HT1080 (cell line): ENCODE results near the gene ECM1. TPM values are rescaled to one million over a fixed set of nuclear protein-coding genes. Genes with fewer than 3 reads are reported as not detected.

Experiments used
- DNase-seq: peaks from one replicate; pipeline ENCODE4 v3.0.0-alpha.2; 2015; ENCODE audit warnings: low read depth
- total RNA-seq: library from RNA; depleted of rRNA; stranded (reverse); fragments of >200 nt; shearing (Covaris generic); gene quantifications from 2 replicates; pipeline ENCODE4 v1.2.3, GENCODE V29; 2014

ECM1 gene
- total RNA-seq, 1 experiment from 2014 or later, result 17.7 TPM

- DNase-seq, result no peak
Measured at GRCh38 chr1:150511985-150512660, 4.2 kb downstream of the ECM1 start.

- no peak for DNase-seq
Measured at GRCh38 chr1:150512846-150513245, 4.9 kb downstream of the ECM1 start.

GRCh38 chr1:150513351-150513791 is 5.5 kb downstream of the ECM1 start:
- no peak for DNase-seq

- DNase-seq, result no peak
Measured at GRCh38 chr1:150514260-150514659, 6.4 kb downstream of the ECM1 start.

GRCh38 chr1:150514913-150515327 is 7.0 kb downstream of the ECM1 start:
- DNase-seq, result no peak

- DNase-seq, result peak; percentile 97
Measured at GRCh38 chr1:150515328-150516049, 7.6 kb downstream of the ECM1 start, which contains the start of gene FALEC. Gene FALEC (plus strand): TSS chr1:150515752.

GRCh38 chr1:150516050-150516591 is 8.2 kb downstream of the ECM1 start:
- DNase-seq, result peak; percentile 30

GRCh38 chr1:150516616-150517015 is 8.7 kb downstream of the ECM1 start:
- DNase-seq, result no peak

GRCh38 chr1:150521196-150521968 is 13.5 kb downstream of the ECM1 start:
- no peak for DNase-seq

GRCh38 chr1:150525348-150525747 is 17.4 kb downstream of the ECM1 start:
- no peak for DNase-seq

- peak; percentile 53 for DNase-seq
Measured at GRCh38 chr1:150528196-150528595, 20.3 kb downstream of the ECM1 start.

- peak; percentile 13 for DNase-seq
Measured at GRCh38 chr1:150529017-150529416, 21.1 kb downstream of the ECM1 start.

GRCh38 chr1:150530491-150531159 is 22.7 kb downstream of the ECM1 start:
- no peak for DNase-seq

- no peak for DNase-seq
Measured at GRCh38 chr1:150532860-150533259, 25.0 kb downstream of the ECM1 start.

- DNase-seq, result no peak
Measured at GRCh38 chr1:150534002-150534401, 26.1 kb downstream of the ECM1 start.

- DNase-seq, result peak; percentile 38
Measured at GRCh38 chr1:150535511-150536287, 27.8 kb downstream of the ECM1 start.

- DNase-seq, result no peak
Measured at GRCh38 chr1:150536836-150537731, 29.2 kb downstream of the ECM1 start.

GRCh38 chr1:150537732-150538684 is 30.1 kb downstream of the ECM1 start:
- no peak for DNase-seq
